Activated effector memory CD4-positive, alpha-beta T cell treated with anti-CD3 and anti-CD28 coated beads, Interleukin-2, amount 50 U/mL, for 16 hours (primary cell): ENCODE results near the gene SLC30A4.
"Not testable (repeated sequence)": the region's sequence is repeated elsewhere in the genome, so short reads cannot be mapped to it uniquely, and the experiment has no call there.

Experiments
- DNase-seq: peaks from one replicate; pipeline ENCODE4 v3.0.0-alpha.2; 2020

Gene SLC30A4

DNA sequence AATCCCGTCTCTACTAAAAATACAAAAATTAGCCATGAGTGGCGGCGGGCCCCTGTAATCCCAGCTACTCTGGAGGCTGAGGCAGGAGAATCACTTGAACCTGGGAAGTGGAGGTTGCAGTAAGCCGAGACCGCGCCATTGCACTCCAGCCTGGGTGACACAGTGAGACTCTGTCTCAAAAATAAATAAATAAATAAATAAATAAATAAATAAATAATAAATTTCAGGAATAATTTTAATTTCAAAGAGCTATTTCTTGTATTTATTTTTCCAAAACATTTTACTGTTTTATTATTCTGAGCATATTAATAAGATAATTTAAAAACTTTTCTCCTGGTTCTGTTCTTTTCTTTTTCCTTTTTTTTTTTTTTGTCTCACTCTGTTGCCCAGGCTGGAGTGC, 15.4 kb downstream of the SLC30A4 start:
- DNase-seq, result not testable (repeated sequence)

- DNase-seq, result no peak
These were observed 23.1 kb downstream of the SLC30A4 start for GRCh38 chr15:45499426-45499825.

DNA sequence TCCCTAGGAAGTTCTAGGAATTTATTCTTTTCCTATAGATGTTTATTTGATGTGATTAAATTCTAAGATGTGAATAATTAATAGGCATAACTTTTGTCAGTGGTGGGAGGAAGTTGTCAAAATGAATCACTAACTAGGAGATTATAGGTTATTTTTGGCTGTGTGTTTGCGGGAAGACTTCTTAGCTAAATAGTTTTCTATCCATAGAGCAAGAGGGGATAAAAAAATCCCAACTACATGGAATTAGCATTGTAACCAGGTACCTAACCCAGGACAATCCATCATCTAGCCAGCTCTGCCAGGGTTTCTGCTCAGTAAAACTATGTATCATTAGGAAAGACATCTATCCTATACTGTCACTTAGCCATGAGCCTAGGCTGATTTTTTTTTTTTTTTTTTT, 23.9 kb downstream of the SLC30A4 start:
- DNase-seq, result no peak

DNA sequence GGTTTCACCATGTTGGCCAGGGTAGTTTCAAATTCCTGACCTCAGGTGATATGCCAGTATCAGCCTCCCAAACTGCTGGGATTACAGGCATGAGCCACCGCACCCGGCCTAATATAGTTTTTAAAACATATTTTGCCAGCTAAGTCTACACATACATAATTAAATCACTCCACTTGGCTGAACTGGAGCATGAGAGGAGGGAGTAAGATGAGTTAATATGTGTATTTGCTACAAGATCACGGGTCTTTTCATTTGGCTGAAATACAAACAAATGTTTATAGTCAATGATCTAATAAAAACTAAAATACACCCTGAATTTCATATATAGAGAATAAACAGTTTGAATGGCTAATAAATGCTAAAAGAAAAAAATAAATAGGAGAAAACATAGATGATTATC, 25.3 kb downstream of the SLC30A4 start:
- no peak for DNase-seq

DNA sequence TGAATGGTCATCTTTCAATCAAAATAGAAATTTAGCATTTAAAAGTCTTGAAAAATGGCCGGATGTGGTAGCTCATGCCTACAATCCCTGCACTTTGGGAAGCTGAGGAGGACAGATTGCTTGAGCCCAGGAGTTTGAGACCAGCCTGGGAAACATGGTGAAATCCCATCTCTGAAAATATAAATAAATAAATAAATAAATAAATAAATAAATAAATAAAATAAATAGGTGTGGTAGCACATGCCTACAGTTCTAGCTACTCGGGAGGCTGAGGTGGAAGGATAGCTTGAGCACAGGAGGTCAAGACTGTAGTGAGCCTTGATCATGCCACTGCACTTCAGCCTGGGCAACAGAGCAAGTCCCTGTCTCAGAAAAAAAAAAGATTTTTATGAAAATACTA, 25.9 kb downstream of the SLC30A4 start:
- no peak for DNase-seq

DNA sequence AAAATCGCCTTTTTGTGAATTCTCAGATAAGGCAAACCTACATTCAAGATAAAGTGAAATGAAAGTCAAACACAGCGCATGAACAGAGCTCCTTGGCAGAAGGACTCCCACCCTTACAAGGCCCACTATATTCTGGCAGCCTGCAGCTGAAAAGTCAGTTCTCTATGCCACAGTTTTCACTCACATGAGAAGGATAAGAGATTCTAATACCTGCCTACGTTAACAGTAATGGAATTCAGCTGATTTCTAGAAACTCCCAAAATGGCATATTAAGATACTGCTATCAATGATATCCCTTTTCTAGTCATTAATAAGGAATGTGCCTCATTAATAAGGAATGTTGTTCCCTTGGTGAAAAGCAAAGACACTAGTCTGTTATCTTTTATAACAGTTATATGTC, 27.0 kb downstream of the SLC30A4 start:
- DNase-seq, result no peak

GRCh38 chr15:45489690-45490238, 32.8 kb downstream of the SLC30A4 start:
- no peak for DNase-seq

GRCh38 chr15:45486317-45486716, 36.2 kb downstream of the SLC30A4 start:
- no peak for DNase-seq

GRCh38 chr15:45481135-45481534, 41.4 kb downstream of the SLC30A4 start:
- DNase-seq, result no peak

GRCh38 chr15:45476410-45476809, 46.1 kb downstream of the SLC30A4 start:
- no peak for DNase-seq

DNA sequence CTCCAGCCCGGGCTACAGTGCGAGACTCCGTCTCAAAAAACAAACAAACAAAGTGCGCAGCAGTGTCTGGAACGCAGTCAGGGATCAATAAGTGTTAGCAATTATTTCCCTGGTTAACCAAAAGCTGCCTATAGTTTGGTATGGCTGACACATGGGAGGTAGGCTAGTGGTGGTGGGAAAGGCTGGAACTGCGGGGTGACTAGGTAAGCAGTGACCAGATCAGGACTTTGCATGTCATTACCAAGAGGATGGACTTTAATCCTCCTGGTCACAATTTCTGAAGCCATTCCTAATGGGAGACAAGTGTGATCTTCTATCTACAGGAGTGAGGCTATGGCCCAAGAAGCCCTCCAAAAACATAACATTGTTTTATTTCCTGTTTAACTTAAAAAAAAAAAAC, 47.8 kb downstream of the SLC30A4 start:
- DNase-seq, result no peak

DNA sequence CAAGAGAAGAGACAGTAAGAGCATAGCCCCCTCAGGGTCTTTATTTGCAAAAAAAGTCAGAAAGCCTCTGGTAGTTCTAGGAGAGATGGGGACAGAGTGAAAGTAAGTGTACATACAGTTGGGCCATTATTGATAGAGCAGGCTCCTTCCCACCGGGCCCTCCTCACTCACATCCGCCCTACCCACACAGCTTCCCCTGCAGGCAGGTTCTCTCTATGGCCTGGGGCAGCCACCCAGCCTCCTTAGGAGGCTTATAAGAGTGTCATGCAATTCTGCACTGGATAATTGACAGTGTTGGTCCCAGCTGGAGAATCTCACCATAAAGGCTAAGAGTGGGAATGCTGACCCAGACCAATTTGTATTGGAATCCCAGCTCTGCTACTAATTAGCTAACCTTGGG, 49.5 kb downstream of the SLC30A4 start:
- no peak for DNase-seq

GRCh38 chr15:45471151-45471550, 51.4 kb downstream of the SLC30A4 start:
- DNase-seq, result no peak

DNA sequence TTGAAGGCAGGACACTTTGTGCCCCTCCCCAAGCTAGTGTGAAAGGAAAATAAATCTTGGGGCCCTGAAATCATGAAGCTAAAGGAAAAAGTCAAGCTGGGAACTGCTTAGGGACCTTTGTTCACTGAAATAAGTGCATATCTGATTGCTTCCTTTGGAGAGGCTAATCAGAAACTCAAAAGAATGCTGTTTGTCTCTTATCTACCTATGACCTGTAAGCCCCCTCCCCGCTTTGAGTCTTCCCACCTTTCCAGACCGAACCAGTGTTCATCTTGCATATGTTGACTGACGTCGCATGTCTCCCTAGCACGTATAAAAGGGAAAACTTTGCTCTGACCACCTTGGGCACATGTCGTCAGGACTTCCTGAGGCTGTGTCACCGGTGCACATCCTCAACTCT, 53.1 kb downstream of the SLC30A4 start:
- DNase-seq, result no peak

GRCh38 chr15:45469027-45469426, 53.5 kb downstream of the SLC30A4 start:
- no peak for DNase-seq

GRCh38 chr15:45468294-45468693, 54.3 kb downstream of the SLC30A4 start:
- DNase-seq, result no peak

DNA sequence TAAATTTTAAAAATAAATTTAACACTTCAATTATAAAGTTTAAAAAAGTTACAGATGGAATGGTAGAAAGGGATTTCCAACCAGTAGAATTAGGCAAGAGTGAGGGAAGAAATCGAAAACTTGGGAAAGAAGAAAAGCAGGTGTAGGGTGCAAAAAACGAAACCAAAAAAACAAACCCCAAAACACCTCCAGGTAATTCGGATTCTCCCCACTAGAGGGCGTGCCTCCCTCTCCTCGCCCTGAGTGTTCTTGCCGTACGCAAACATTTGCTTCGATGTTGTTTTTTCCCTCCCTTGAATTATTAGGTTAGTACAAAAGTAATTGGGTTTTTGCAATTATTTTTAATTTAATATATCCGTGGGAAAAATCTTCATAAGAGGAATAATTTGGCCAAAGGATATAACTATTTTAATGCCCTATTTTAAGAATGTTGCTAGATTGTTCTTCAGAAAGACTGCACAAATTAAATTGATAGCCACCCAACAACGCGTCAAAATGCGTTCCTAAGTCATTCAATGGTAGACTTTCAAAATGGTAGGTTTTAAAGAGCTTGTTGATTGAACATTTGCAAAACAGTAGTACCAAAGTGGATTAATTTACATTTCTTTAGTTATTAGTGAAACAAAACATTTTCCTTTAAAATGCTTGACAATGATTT, 63.7 kb downstream of the SLC30A4 start:
- DNase-seq, result peak; percentile 93

DNA sequence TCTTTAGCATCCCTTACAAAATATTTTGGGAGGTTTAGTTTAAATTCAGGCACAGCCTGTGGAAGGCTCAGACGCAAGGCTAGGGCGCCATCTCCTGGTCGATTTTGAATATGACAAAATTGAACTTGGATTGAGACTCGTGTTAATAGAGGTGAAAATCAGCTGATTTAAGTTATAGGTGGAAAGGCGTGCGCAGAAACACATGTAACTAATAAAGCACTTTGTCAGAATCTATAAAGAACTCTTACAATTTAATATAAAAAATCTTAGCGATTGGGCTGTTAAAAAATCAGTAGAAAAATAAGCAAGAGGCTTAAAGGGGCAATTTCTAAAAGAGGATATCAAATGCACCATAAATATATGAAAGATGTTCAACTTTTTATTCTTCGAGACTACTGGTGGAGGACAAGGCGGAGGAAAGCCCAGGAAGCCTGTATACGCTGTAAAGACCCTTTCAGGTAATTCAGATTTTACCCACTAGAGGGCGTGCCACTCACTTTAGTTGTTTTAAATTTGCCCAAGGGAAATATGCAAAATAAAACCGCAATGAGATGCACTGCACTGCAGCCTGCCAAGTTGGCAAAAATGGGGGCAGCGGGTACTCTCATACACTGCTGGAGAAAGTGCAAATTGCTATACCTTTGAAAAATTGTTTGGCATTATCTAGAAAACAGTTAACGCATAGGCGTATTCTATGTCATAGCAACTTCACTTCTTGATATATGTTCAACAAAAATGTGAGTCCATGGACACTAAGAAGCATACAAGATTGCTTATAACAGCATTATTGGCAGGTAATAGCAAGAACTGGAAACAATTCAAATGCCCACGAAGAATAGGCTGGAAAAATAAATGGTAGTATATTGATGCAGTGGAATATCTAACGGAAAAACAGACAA, 64.7 kb downstream of the SLC30A4 start:
- DNase-seq, result peak; percentile 84

DNA sequence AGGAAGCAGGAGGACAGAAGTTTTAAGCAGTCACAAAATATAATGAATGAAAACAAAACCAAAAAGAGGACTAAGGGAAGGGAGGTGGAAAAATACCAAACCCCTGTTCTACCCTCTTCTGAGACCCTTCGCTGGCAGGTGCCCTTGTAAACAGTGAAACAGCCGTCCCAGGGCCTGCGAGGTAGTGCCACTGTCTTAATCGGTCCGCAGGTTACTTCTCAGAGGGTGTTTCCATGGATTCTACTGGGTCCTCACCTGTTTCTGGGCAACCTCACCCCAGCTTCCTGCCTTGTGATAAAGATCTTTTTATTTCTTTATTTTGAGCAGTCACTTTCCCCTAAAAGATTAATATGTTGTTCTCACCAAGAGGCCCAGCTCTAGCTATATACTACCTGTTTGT, 65.3 kb downstream of the SLC30A4 start:
- DNase-seq, result peak; percentile 71

- DNase-seq, result peak; percentile 87
These were observed 66.1 kb downstream of the SLC30A4 start for GRCh38 chr15:45456212-45457106.

DNA sequence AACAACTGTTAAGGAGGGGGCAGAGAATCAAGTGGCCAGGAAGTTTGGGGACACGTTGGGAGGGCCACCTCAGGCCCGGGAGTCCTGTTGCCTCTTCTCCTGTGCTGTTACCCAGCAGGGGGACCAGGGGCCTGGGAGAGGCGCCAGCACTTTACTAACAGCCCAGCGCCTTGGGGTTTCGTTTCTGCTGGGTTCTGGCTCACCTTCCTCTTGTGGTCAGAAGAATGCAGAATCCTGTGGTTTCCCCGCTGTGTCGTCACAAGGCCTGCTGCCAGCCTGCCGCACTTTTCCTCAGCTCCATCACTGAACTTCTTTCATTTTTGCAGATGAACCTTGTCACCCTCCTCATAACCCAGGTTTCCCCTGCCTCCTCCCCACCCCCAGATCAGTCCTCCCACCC, 67.7 kb downstream of the SLC30A4 start:
- peak; percentile 87 for DNase-seq

GRCh38 chr15:45451265-45451664, 71.3 kb downstream of the SLC30A4 start:
- DNase-seq, result no peak
